SK-N-SH (cell line): ENCODE results near the gene PRMT3. TPM values are rescaled to one million over a fixed set of nuclear protein-coding genes. Genes with fewer than 3 reads are reported as not detected.

ENCODE experiments used
- CTCF ChIA-PET: fragments of 300-600, 350-600 bp; formaldehyde crosslinking; extraction: SDS; loops from one replicate; lab custom pipeline; 2021; lab: Yijun Ruan, JAX
- POLR2A ChIA-PET: fragments of 350-600 bp; sonication (Branson Sonifier 250); formaldehyde crosslinking; extraction: SDS; loops from one replicate; lab custom pipeline; 2020; ENCODE audit warnings: antibody characterized with exemption, inconsistent platforms; lab: Yijun Ruan, JAX
- DNase-seq: peaks from one replicate; pipeline ENCODE4 v3.0.0; 2012
- H2AFZ ChIP-seq: fragments of 200-600 bp; sonication (generic); 2 replicates; pipeline ENCODE4 v1.8.1; 2016; ENCODE audit warnings: antibody characterized with exemption, mild to moderate bottlenecking, low read depth
- H3F3A ChIP-seq: fragments of 200-600 bp; sonication (generic); replicated peaks from 2 replicates; pipeline ENCODE3; 2016; ENCODE audit warnings: antibody characterized with exemption, mild to moderate bottlenecking; ENCODE audit not compliant: insufficient read depth
- H3K27ac ChIP-seq, 2 experiments: fragments of 200-500 bp in 1 of 2; fragments of 200-600 bp in 1 of 2; sonication (Bioruptor generic) in 1 of 2; sonication (generic), shearing (Covaris generic) in 1 of 2; 2 replicates each; pipeline versions ENCODE4 v1.5.1 to v1.6.1; 2014 to 2016; ENCODE audit warnings: low read depth in 2 of 2, inconsistent platforms in 1 of 2, low read length in 1 of 2, mild to moderate bottlenecking in 1 of 2, mixed read lengths in 1 of 2
- H3K27me3 ChIP-seq: fragments of 200-600 bp; sonication (generic), shearing (Covaris generic); 2 replicates; pipeline ENCODE4 v1.6.1; 2016; ENCODE audit warnings: mixed run types; ENCODE audit not compliant: insufficient read depth
- H3K36me3 ChIP-seq, 2 experiments: fragments of 200-500 bp in 1 of 2; fragments of 200-600 bp in 1 of 2; sonication (Bioruptor generic) in 1 of 2; sonication (generic) in 1 of 2; replicated peaks in 1 of 2; 2 replicates each; pipeline versions ENCODE3 to v1.5.1; 2014 to 2016; ENCODE audit warnings: low read length in 1 of 2, mild to moderate bottlenecking in 1 of 2; ENCODE audit not compliant: insufficient read depth in 2 of 2, control insufficient read depth in 1 of 2
- H3K4me1 ChIP-seq, 2 experiments: fragments of 200-500 bp in 1 of 2; fragments of 200-600 bp in 1 of 2; sonication (Bioruptor generic) in 1 of 2; sonication (generic), shearing (Covaris generic) in 1 of 2; 2 replicates each; pipeline versions ENCODE4 v1.5.1 to v1.6.1; 2014 to 2016; ENCODE audit warnings: low read depth in 1 of 2, low read length in 1 of 2, mixed run types in 1 of 2; ENCODE audit not compliant: insufficient read depth in 2 of 2, control insufficient read depth in 1 of 2
- H3K4me2 ChIP-seq: fragments of 200-600 bp; sonication (generic), shearing (Covaris generic); 2 replicates; pipeline ENCODE4 v1.6.1; 2017; ENCODE audit warnings: mixed run types
- H3K4me3 ChIP-seq, 2 experiments: fragments of 200-500 bp in 1 of 2; fragments of 200-600 bp in 1 of 2; sonication (Bioruptor generic) in 1 of 2; sonication (generic), shearing (Covaris generic) in 1 of 2; 2 replicates each; pipeline versions ENCODE4 v1.5.1 to v1.8.1; 2014 to 2016; ENCODE audit warnings: low read depth in 2 of 2, inconsistent platforms in 1 of 2, low read length in 1 of 2, mild to moderate bottlenecking in 1 of 2, mixed read lengths in 1 of 2, moderate library complexity in 1 of 2
- H3K79me2 ChIP-seq: fragments of 200-600 bp; sonication (generic); 2 replicates; pipeline ENCODE4 v1.8.1; 2017; ENCODE audit warnings: mild to moderate bottlenecking; ENCODE audit not compliant: insufficient read depth
- H3K9ac ChIP-seq: fragments of 200-600 bp; sonication (generic); 2 replicates; pipeline ENCODE4 v1.6.1; 2017; ENCODE audit warnings: mixed run types
- H3K9me2 ChIP-seq: fragments of 200-600 bp; sonication (generic); 2 replicates; pipeline ENCODE4 v1.6.1; 2017; ENCODE audit warnings: mixed run types
- H3K9me3 ChIP-seq: fragments of 200-600 bp; sonication (generic); 2 replicates; pipeline ENCODE4 v1.6.1; 2017; ENCODE audit warnings: mixed run types, mild to moderate bottlenecking, moderate library complexity
- H4K20me1 ChIP-seq: fragments of 200-600 bp; sonication (generic); 2 replicates; pipeline ENCODE4 v1.6.1; 2017; ENCODE audit warnings: mild to moderate bottlenecking, mixed run types; ENCODE audit not compliant: insufficient read depth
- CHD2 ChIP-seq: fragments of 150-350 bp; IDR thresholded peaks from 2 replicates; pipeline ENCODE4 v1.6.1; 2018; ENCODE audit warnings: low read length; ENCODE audit not compliant: partially characterized antibody
- ELF1 ChIP-seq: IDR thresholded peaks from 2 replicates; pipeline ENCODE4 v1.4.0; 2012
- EP300 ChIP-seq, 2 experiments: IDR thresholded peaks; 2 replicates each; pipeline versions ENCODE4 v1.4.0 to v1.6.1; 2012; ENCODE audit warnings: borderline replicate concordance in 1 of 2, low read depth in 1 of 2, low read length in 1 of 2
- EZH2phosphoT487 ChIP-seq: fragments of 200-600 bp; sonication (generic); IDR thresholded peaks from 2 replicates; pipeline ENCODE4 v1.6.1; 2017; ENCODE audit warnings: low read depth, mixed run types, mild to moderate bottlenecking, antibody characterized with exemption, moderate library complexity, borderline replicate concordance
- FOXM1 ChIP-seq: IDR thresholded peaks from 2 replicates; pipeline ENCODE4 v1.4.0; 2012; ENCODE audit warnings: low read depth, mild to moderate bottlenecking
- GABPA ChIP-seq: IDR thresholded peaks from 2 replicates; pipeline ENCODE4 v1.4.0; 2012; ENCODE audit warnings: low read depth, mild to moderate bottlenecking
- GATA2 ChIP-seq: sonication (generic); formaldehyde crosslinking; IDR thresholded peaks from 2 replicates; pipeline ENCODE4 v1.5.0; 2020; ENCODE audit warnings: mild to moderate bottlenecking, missing genetic modification reagents
- JUND ChIP-seq: IDR thresholded peaks from 2 replicates; pipeline ENCODE4 v1.4.0; 2012
- MEF2A ChIP-seq: IDR thresholded peaks from 2 replicates; pipeline ENCODE4 v1.4.0; 2012; ENCODE audit warnings: low read depth, borderline replicate concordance
- NFIC ChIP-seq: IDR thresholded peaks from 2 replicates; pipeline ENCODE4 v1.4.0; 2012; ENCODE audit warnings: borderline replicate concordance
- RAD21 ChIP-seq: IDR thresholded peaks from 2 replicates; pipeline ENCODE4 v1.6.1; 2012; ENCODE audit warnings: mild to moderate bottlenecking, low read length
- RFX5 ChIP-seq: IDR thresholded peaks from 2 replicates; pipeline ENCODE4 v1.6.1; 2012; ENCODE audit warnings: mild to moderate bottlenecking, improper control_type of control experiment, low read length
- RXRA ChIP-seq: IDR thresholded peaks from 2 replicates; pipeline ENCODE4 v1.4.0; 2012; ENCODE audit warnings: low read depth, mild to moderate bottlenecking, borderline replicate concordance
- SIN3A ChIP-seq: IDR thresholded peaks from 2 replicates; pipeline ENCODE4 v1.6.1; 2012; ENCODE audit warnings: low read depth, mild to moderate bottlenecking, low read length, moderate library complexity, borderline replicate concordance
- TAF1 ChIP-seq: IDR thresholded peaks from 2 replicates; pipeline ENCODE4 v1.6.1; 2012; ENCODE audit warnings: low read depth, mild to moderate bottlenecking, low read length, moderate library complexity, borderline replicate concordance
- TEAD4 ChIP-seq: IDR thresholded peaks from 2 replicates; pipeline ENCODE4 v1.4.0; 2012; ENCODE audit warnings: mild to moderate bottlenecking, borderline replicate concordance; ENCODE audit not compliant: insufficient read depth
- YY1 ChIP-seq: IDR thresholded peaks from 2 replicates; pipeline ENCODE4 v1.4.0; 2012; ENCODE audit warnings: low read depth, mild to moderate bottlenecking
- WGBS: methylation state at CpG from one replicate; pipeline ENCODE4 v1.1.6; 2017; ENCODE audit warnings: low lambda C conversion rate; 5-methylcytosine and 5-hydroxymethylcytosine counted together
- polyA plus RNA-seq, 3 experiments: library from polyadenylated mRNA; depleted of rRNA; stranded (reverse); fragments of >200 nt; gene quantifications; 2 replicates each; pipeline ENCODE4 v1.2.3, GENCODE V29; 2012
- TF ChIP-seq, protein P1 (sequence below): fragments of 200-600 bp; sonication (generic); IDR thresholded peaks from 2 replicates; pipeline ENCODE4 v1.6.1; 2017; ENCODE audit warnings: antibody characterized with exemption, mild to moderate bottlenecking, moderate library complexity

The PRMT3 gene
- polyA plus RNA-seq, 1 of the 3 experiments (the other 2 are of a cell fraction) = 10.8 TPM

DNA sequence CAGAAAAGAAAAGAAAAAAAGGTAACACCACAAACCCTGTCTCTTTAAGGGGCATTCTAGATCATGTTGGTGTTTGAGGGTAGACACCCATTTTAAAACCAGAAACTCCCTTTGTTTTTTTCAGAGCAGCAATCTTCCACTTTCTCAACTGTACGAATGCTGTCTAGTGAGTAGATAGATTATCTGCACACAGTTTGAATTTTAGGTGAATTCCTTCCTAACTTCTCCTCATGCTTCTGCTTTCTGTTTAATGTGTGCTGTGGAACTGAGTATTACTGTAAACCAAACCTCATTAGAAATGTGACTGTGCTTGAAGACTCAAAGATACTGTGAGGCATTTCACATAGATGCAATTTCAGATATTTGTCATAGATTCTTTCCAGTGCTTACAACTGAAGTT, 102.4 kb downstream of the PRMT3 start:
- Histone ChIP-seq H3K9ac (no peak overlapping the region), H3F3A (no peaks in the 10 kb centered on the region), H3K36me3 (peaks cover 0 to 7% of the 10 kb centered on the region in 2 experiments), H3K79me2 (no peaks in the 10 kb centered on the region), H4K20me1 (no peaks in the 10 kb centered on the region), H3K4me2 (no peak overlapping the region), H3K4me1 (peaks cover 0 to 11% of the 10 kb centered on the region in 2 experiments; a peak in 2 of 4 replicates), H3K27ac (no peak overlapping the region; a peak in 1 of 4 replicates), H2AFZ (no peak overlapping the region), H3K4me3 (no peak overlapping the region), H3K27me3 (no peaks in the 10 kb centered on the region), H3K9me2 (no peaks in the 10 kb centered on the region), H3K9me3 (no peaks in the 10 kb centered on the region)
- WGBS = 95% methylated on average over 1 of the region's 1 CpG
- ChIA-PET POLR2A (no interaction called here), CTCF (interaction anchor here (0.6 kb wide), 1 partner anchor 120 kb away, joined by 3 read pairs; no protein-coding TSS in a partner anchor)
- DNase-seq = no peak
- TF ChIP-seq GATA2 (no peak), CHD2 (no peak), TAF1 (no peak), ELF1 (no peak), FOXM1 (no peak), GABPA (no peak), NFIC (no peak), RFX5 (no peak), YY1 (no peak)
- TF ChIP-seq, protein P1, sequence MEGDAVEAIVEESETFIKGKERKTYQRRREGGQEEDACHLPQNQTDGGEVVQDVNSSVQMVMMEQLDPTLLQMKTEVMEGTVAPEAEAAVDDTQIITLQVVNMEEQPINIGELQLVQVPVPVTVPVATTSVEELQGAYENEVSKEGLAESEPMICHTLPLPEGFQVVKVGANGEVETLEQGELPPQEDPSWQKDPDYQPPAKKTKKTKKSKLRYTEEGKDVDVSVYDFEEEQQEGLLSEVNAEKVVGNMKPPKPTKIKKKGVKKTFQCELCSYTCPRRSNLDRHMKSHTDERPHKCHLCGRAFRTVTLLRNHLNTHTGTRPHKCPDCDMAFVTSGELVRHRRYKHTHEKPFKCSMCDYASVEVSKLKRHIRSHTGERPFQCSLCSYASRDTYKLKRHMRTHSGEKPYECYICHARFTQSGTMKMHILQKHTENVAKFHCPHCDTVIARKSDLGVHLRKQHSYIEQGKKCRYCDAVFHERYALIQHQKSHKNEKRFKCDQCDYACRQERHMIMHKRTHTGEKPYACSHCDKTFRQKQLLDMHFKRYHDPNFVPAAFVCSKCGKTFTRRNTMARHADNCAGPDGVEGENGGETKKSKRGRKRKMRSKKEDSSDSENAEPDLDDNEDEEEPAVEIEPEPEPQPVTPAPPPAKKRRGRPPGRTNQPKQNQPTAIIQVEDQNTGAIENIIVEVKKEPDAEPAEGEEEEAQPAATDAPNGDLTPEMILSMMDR = no peak

DNA sequence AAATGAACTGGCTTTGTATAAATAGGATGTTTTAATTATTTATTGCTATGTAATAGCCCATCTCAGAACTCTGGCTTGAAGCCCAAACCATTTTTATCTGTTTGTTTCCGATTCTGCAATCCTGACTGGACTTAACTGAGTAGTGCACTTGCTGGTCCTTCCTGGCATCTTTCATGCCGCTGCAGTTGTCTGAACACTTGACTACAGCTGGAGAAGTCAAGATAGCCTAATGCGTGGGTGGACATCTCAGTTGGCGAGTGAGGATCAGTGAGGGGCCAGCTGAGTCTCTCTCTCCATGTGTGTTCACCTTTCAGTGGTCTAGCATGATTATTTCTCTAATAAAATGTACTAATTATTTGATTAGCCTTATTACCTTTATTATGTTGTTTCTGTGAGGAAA, 105.8 kb downstream of the PRMT3 start:
- no peaks in the 10 kb centered on the region for H3K27me3 ChIP-seq
- H3K27ac ChIP-seq = no peak overlapping the region
- no peak for TF ChIP-seq TEAD4
- TF ChIP-seq RAD21 = no peak
- no peak for TF ChIP-seq MEF2A
- no peak for TF ChIP-seq GABPA
- TF ChIP-seq SIN3A = no peak
- TF ChIP-seq RXRA = no peak
- no peak for TF ChIP-seq EZH2phosphoT487
- TF ChIP-seq JUND = no peak
- TF ChIP-seq FOXM1 = no peak
- TF ChIP-seq EP300 (IDR thresholded peaks at IDR 0.05; ENCODE audit: borderline replicate concordance in 1 of 2, low read depth in 1 of 2, low read length in 1 of 2) = no peak
- no peak for DNase-seq
- H3K9me3 ChIP-seq = no peaks in the 10 kb centered on the region
- no peak overlapping the region for H3K9ac ChIP-seq
- H3K4me1 ChIP-seq = peaks cover 0 to 8% of the 10 kb centered on the region in 2 experiments; a peak in 2 of 4 replicates
- H3K4me3 ChIP-seq = no peak overlapping the region
- no peak overlapping the region for H3K4me2 ChIP-seq
- H3F3A ChIP-seq = no peaks in the 10 kb centered on the region
- WGBS = 90% methylated on average over 4 of the region's 4 CpGs
- H4K20me1 ChIP-seq = no peaks in the 10 kb centered on the region
- no peak overlapping the region for H2AFZ ChIP-seq
- no peaks in the 10 kb centered on the region for H3K9me2 ChIP-seq
- ChIA-PET CTCF (no interaction called here), POLR2A (no interaction called here)
- H3K79me2 ChIP-seq = no peaks in the 10 kb centered on the region
- H3K36me3 ChIP-seq = peaks cover 0 to 12% of the 10 kb centered on the region in 2 experiments
